ENCODE data around the gene TSPYL6. TPM values are rescaled to one million over a fixed set of nuclear protein-coding genes. Genes with fewer than 3 reads are reported as not detected.
A peak's percentile ranks its signal among the peaks of the same experiment; 100 is the strongest.
"Not testable (repeated sequence)": the region's sequence is repeated elsewhere in the genome, so short reads cannot be mapped to it uniquely, and the experiment has no call there.

TSPYL6 gene
- not detected in 2 replicates for total RNA-seq

GRCh38 chr2:54256091-54256694, at the start of gene TSPYL6:
Gene TSPYL6, minus strand, starts transcription at chr2:54256229. Its CDS starts 78 bp downstream, at chr2:54256151.
- no peaks in the 10 kb centered on the region for H3K36me3 ChIP-seq (ENCODE audit: control insufficient read depth, insufficient read depth, low read length)
- no peak for DNase-seq (ENCODE audit: low read depth)
- H3K4me3 ChIP-seq (ENCODE audit: low read depth, low read length), result no peak within 1 kb of the TSS
- TF ChIP-seq, protein P1, sequence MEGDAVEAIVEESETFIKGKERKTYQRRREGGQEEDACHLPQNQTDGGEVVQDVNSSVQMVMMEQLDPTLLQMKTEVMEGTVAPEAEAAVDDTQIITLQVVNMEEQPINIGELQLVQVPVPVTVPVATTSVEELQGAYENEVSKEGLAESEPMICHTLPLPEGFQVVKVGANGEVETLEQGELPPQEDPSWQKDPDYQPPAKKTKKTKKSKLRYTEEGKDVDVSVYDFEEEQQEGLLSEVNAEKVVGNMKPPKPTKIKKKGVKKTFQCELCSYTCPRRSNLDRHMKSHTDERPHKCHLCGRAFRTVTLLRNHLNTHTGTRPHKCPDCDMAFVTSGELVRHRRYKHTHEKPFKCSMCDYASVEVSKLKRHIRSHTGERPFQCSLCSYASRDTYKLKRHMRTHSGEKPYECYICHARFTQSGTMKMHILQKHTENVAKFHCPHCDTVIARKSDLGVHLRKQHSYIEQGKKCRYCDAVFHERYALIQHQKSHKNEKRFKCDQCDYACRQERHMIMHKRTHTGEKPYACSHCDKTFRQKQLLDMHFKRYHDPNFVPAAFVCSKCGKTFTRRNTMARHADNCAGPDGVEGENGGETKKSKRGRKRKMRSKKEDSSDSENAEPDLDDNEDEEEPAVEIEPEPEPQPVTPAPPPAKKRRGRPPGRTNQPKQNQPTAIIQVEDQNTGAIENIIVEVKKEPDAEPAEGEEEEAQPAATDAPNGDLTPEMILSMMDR (IDR thresholded peaks at IDR 0.05; ENCODE audit: insufficient read depth, low read length, poor library complexity, severe bottlenecking), result no peak
- H3K27me3 ChIP-seq (ENCODE audit: control insufficient read depth, insufficient read depth, low read length), result no peaks in the 10 kb centered on the region

DNA sequence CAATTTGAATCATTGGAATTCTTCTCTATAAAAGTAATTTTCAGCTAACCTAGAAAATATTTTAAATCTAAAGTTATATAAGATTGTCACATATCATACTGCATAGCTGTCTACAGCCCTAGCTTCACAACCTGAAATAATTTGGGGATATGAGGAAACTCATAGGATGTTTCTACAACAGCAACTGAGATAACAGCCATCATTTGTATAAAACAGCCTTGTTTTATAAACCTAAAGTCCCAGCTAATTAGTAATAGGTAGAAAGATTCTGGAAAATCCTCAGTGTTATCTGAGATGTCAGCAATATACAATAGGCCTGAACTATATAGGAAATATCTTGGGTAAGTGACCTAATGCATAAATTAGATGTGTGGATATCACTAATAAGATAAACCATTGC, 47.6 kb upstream of the TSPYL6 start:
- Histone ChIP-seq H3K27me3 (ENCODE audit: control insufficient read depth, insufficient read depth, low read length) (no peaks in the 10 kb centered on the region), H3K4me3 (ENCODE audit: low read depth, low read length) (no peak overlapping the region), H3K36me3 (ENCODE audit: control insufficient read depth, insufficient read depth, low read length) (no peaks in the 10 kb centered on the region)
- TF ChIP-seq, protein P1 (IDR thresholded peaks at IDR 0.05; ENCODE audit: insufficient read depth, low read length, poor library complexity, severe bottlenecking), result no peak
- DNase-seq (ENCODE audit: low read depth), result no peak

GRCh38 chr2:54298514-54298913, 42.5 kb upstream of the TSPYL6 start:
- DNase-seq (ENCODE audit: low read depth), result no peak
- H3K36me3 ChIP-seq (ENCODE audit: control insufficient read depth, insufficient read depth, low read length), result no peaks in the 10 kb centered on the region
- TF ChIP-seq, protein P1 (IDR thresholded peaks at IDR 0.05; ENCODE audit: insufficient read depth, low read length, poor library complexity, severe bottlenecking), result no peak
- H3K27me3 ChIP-seq (ENCODE audit: control insufficient read depth, insufficient read depth, low read length), result no peaks in the 10 kb centered on the region
- H3K4me3 ChIP-seq (ENCODE audit: low read depth, low read length), result no peak overlapping the region

GRCh38 chr2:54295911-54296310, 39.9 kb upstream of the TSPYL6 start:
- Histone ChIP-seq H3K36me3 (ENCODE audit: control insufficient read depth, insufficient read depth, low read length) (no peaks in the 10 kb centered on the region), H3K4me3 (ENCODE audit: low read depth, low read length) (no peak overlapping the region), H3K27me3 (ENCODE audit: control insufficient read depth, insufficient read depth, low read length) (no peaks in the 10 kb centered on the region)
- TF ChIP-seq, protein P1 (IDR thresholded peaks at IDR 0.05; ENCODE audit: insufficient read depth, low read length, poor library complexity, severe bottlenecking), result no peak
- peak; percentile 21 for DNase-seq (ENCODE audit: low read depth)

GRCh38 chr2:54294665-54295064, 38.6 kb upstream of the TSPYL6 start:
- not testable (repeated sequence) for H3K36me3 ChIP-seq (ENCODE audit: control insufficient read depth, insufficient read depth, low read length); H3K4me3 ChIP-seq (ENCODE audit: low read depth, low read length); H3K27me3 ChIP-seq (ENCODE audit: control insufficient read depth, insufficient read depth, low read length); DNase-seq (ENCODE audit: low read depth)

GRCh38 chr2:54290356-54291025, 34.5 kb upstream of the TSPYL6 start:
- TF ChIP-seq, protein P1 (IDR thresholded peaks at IDR 0.05; ENCODE audit: insufficient read depth, low read length, poor library complexity, severe bottlenecking), result no peak
- Histone ChIP-seq H3K4me3 (ENCODE audit: low read depth, low read length) (no peak overlapping the region), H3K36me3 (ENCODE audit: control insufficient read depth, insufficient read depth, low read length) (no peaks in the 10 kb centered on the region), H3K27me3 (ENCODE audit: control insufficient read depth, insufficient read depth, low read length) (no peaks in the 10 kb centered on the region)
- no peak for DNase-seq (ENCODE audit: low read depth)

Data from kidney epithelial cell (primary cell).